HepG2 (cell line): ENCODE measurements around the gene CCNI2. TPM values are rescaled to one million over a fixed set of nuclear protein-coding genes. Genes with fewer than 3 reads are reported as not detected.

Experiments
- ATAC-seq: fragments of 200-7000 bp; cut with Tn5 transposase; 3 replicates; pipeline ENCODE4 v1.9.1; 2020; ENCODE audit warnings: mild to moderate bottlenecking, moderate library complexity
- BruUV-seq: library from RNA; stranded (reverse); fragments of 400-500 nt; replicated peaks from 2 replicates; lab custom pipeline; 2021; lab: Mats Ljungman, UMichigan
- CTCF ChIA-PET: fragments of 300-600 bp; formaldehyde crosslinking; extraction: SDS; loops from one replicate; lab custom pipeline; 2021; ENCODE audit warnings: low total read pairs, inconsistent platforms, low intra/inter-chr PET ratio; lab: Yijun Ruan, JAX
- POLR2A ChIA-PET: fragments of 350-600 bp; sonication (Branson Sonifier 250); formaldehyde crosslinking; loops from one replicate; lab custom pipeline; 2020; ENCODE audit warnings: antibody characterized with exemption, inconsistent platforms; lab: Yijun Ruan, JAX
- DNase-seq: peaks from one replicate; pipeline ENCODE4 v3.0.0-alpha.2; 2015; ENCODE audit warnings: low spot score
- FAIRE-seq: peaks from 3 replicates; lab custom pipeline; 2011; peaks lifted over from hg19 to GRCh38; lab: Jason Lieb, UNC
- H2AFZ ChIP-seq: one replicate; pipeline ENCODE4 v1.6.1; 2011; ENCODE audit warnings: low read length, inconsistent platforms
- H3K27ac ChIP-seq: fragments of 300-600 bp; 3 replicates; pipeline ENCODE4 v1.8.0; 2011; ENCODE audit warnings: mixed run types, mild to moderate bottlenecking, mixed read lengths, low read length, inconsistent platforms; ENCODE audit not compliant: insufficient read depth; ENCODE audit errors: extremely low read length
- H3K27me3 ChIP-seq, 2 experiments: fragments of 200-600 bp in 1 of 2; 2 replicates in 1 of 2; 3 replicates in 1 of 2; pipeline versions ENCODE4 v1.6.0 to v1.8.0; 2011; ENCODE audit warnings: low read length in 2 of 2, mild to moderate bottlenecking in 2 of 2, moderate library complexity in 2 of 2, inconsistent platforms in 1 of 2; ENCODE audit not compliant: insufficient read depth in 2 of 2, control insufficient read depth in 1 of 2
- H3K36me3 ChIP-seq, 2 experiments: fragments of 200-600 bp in 1 of 2; replicated peaks in 1 of 2; 2 replicates in 1 of 2; 3 replicates in 1 of 2; pipeline versions ENCODE4 v1.5.1 to v1.8.0; 2011; ENCODE audit warnings: low read length in 2 of 2, inconsistent platforms in 1 of 2; ENCODE audit not compliant: insufficient read depth in 2 of 2, control insufficient read depth in 1 of 2
- H3K4me1 ChIP-seq: 2 replicates; pipeline ENCODE4 v1.5.1; 2012; ENCODE audit warnings: low read length, inconsistent platforms; ENCODE audit not compliant: insufficient read depth
- H3K4me2 ChIP-seq: 2 replicates; pipeline ENCODE4 v1.6.0; 2011; ENCODE audit warnings: low read depth, low read length, inconsistent platforms
- H3K4me3 ChIP-seq, 3 experiments: fragments of 200-600 bp in 1 of 3; sonication (generic), shearing (Covaris generic) in 1 of 3; replicated peaks in 1 of 3; 2 replicates each; pipeline ENCODE4 v1.5.1; 2011 to 2016; ENCODE audit warnings: low read length in 3 of 3, inconsistent platforms in 2 of 3, low read depth in 2 of 3, mild to moderate bottlenecking in 2 of 3, control low read depth in 1 of 3, mixed read lengths in 1 of 3; ENCODE audit not compliant: insufficient read depth in 1 of 3
- H3K79me2 ChIP-seq: one replicate; pipeline ENCODE4 v1.6.1; 2011; ENCODE audit warnings: low read length, inconsistent platforms; ENCODE audit not compliant: insufficient read depth
- H3K9ac ChIP-seq: 2 replicates; pipeline ENCODE4 v1.6.0; 2011; ENCODE audit warnings: mild to moderate bottlenecking, low read depth, low read length, inconsistent platforms; ENCODE audit not compliant: insufficient read depth
- H3K9me3 ChIP-seq: 2 replicates; pipeline ENCODE4 v1.5.1; 2012; ENCODE audit warnings: mild to moderate bottlenecking, low read length
- H4K20me1 ChIP-seq: 2 replicates; pipeline ENCODE4 v1.6.0; 2011; ENCODE audit warnings: inconsistent platforms, mild to moderate bottlenecking, low read length, moderate library complexity; ENCODE audit not compliant: insufficient read depth
- CREM ChIP-seq, 2 experiments: sonication (generic) in 1 of 2; formaldehyde crosslinking in 1 of 2; IDR thresholded peaks; 2 replicates each; pipeline versions ENCODE4 v1.4.0 to v1.6.1; 2016 to 2020; ENCODE audit warnings: antibody characterized with exemption in 1 of 2, mild to moderate bottlenecking in 1 of 2, missing genetic modification reagents in 1 of 2
- HOXA3 ChIP-seq: sonication (generic); formaldehyde crosslinking; IDR thresholded peaks from 2 replicates; pipeline ENCODE4 v1.5.0; 2020; ENCODE audit warnings: missing genetic modification reagents
- JARID2 ChIP-seq: sonication (generic); formaldehyde crosslinking; IDR thresholded peaks from 2 replicates; pipeline ENCODE4 v1.8.1; 2023; ENCODE audit warnings: missing genetic modification reagents, inconsistent platforms; ENCODE audit not compliant: insufficient replicate concordance
- KDM5B ChIP-seq: sonication (generic); formaldehyde crosslinking; IDR thresholded peaks from 2 replicates; pipeline ENCODE4 v1.4.0; 2020; ENCODE audit warnings: missing genetic modification reagents, mild to moderate bottlenecking, borderline replicate concordance
- NR2F1 ChIP-seq, 2 experiments: fragments of 450-650 bp in 1 of 2; formaldehyde crosslinking in 1 of 2; IDR thresholded peaks; 2 replicates each; pipeline versions ENCODE4 v1.5.0 to v1.6.1; 2016 to 2020; ENCODE audit warnings: mild to moderate bottlenecking in 1 of 2, missing compliant biosample characterization in 1 of 2, missing genetic modification reagents in 1 of 2, moderate library complexity in 1 of 2
- RELA ChIP-seq: sonication (generic); formaldehyde crosslinking; IDR thresholded peaks from 2 replicates; pipeline ENCODE4 v1.4.0; 2020; ENCODE audit warnings: missing genetic modification reagents
- SP140L ChIP-seq: sonication (generic); formaldehyde crosslinking; IDR thresholded peaks from 2 replicates; pipeline ENCODE4 v1.4.0; 2020; ENCODE audit warnings: missing genetic modification reagents, borderline replicate concordance
- STAG1 ChIP-seq: sonication (generic); formaldehyde crosslinking; IDR thresholded peaks from 2 replicates; pipeline ENCODE4 v1.4.0; 2020; ENCODE audit warnings: missing genetic modification reagents
- ZNF605 ChIP-seq: sonication (generic); formaldehyde crosslinking; IDR thresholded peaks from 2 replicates; pipeline ENCODE4 v1.8.0; 2022; ENCODE audit warnings: mild to moderate bottlenecking, missing genetic modification reagents
- ZNF660 ChIP-seq: sonication (generic); formaldehyde crosslinking; IDR thresholded peaks from 2 replicates; pipeline ENCODE4 v1.5.1; 2020; ENCODE audit warnings: mild to moderate bottlenecking, low read depth, missing genetic modification reagents, borderline replicate concordance
- ZNF776 ChIP-seq: sonication (generic); formaldehyde crosslinking; IDR thresholded peaks from 2 replicates; pipeline ENCODE4 v1.4.0; 2020; ENCODE audit warnings: mild to moderate bottlenecking, missing genetic modification reagents
- whole genome bisulfite sequencing: methylation state at CpG from one replicate; pipeline ENCODE4 v1.1.6; 2017; ENCODE audit warnings: low lambda C conversion rate; 5-methylcytosine and 5-hydroxymethylcytosine counted together
- in situ Hi-C: cut with HindIII; loops from 2 replicates; pipeline ENCODE4 v1.10.0; 2017; ENCODE audit warnings: low pct_unique_long_range_greater_than_20kb; ENCODE audit not compliant: extremely low pct_ligation_motif_present
- intact Hi-C: fragments of 100-400 bp; cut with micrococcal nuclease; formaldehyde crosslinking; loops from one replicate; pipeline ENCODE4 v1.10.0; 2022; ENCODE audit not compliant: unreplicated experiment
- polyA plus RNA-seq, 8 experiments: library from polyadenylated mRNA; depleted of rRNA in 3 of 8; stranded (reverse) in 7 of 8; unstranded in 1 of 8; fragments of >200 nt; fragmentation: Illumina TruSeq in 4 of 8; extraction: Trizol in 4 of 8; gene quantifications; 2 replicates each; pipeline versions ENCODE4 v1.2.1 to v1.2.3, GENCODE V29; 2011 to 2016; ENCODE audit warnings: low read depth in 4 of 8, missing spikeins in 1 of 8, mixed read lengths in 1 of 8; ENCODE audit not compliant: insufficient read depth in 1 of 8
- total RNA-seq, 5 experiments: library from RNA; depleted of rRNA; stranded (reverse); fragments of >200 nt; fragmentation: Illumina TruSeq; extraction: Trizol; gene quantifications; 2 replicates each; pipeline ENCODE4 v1.2.3, GENCODE V29; 2016; ENCODE audit warnings: low read depth in 1 of 5
- TF ChIP-seq, protein P1 (sequence below): sonication (generic); formaldehyde crosslinking; IDR thresholded peaks from 2 replicates; pipeline ENCODE4 v1.5.0; 2020; ENCODE audit warnings: mild to moderate bottlenecking, missing genetic modification reagents, borderline replicate concordance
- TF ChIP-seq, protein P2 (sequence below): sonication (generic); formaldehyde crosslinking; IDR thresholded peaks from 2 replicates; pipeline ENCODE4 v1.4.0; 2020; ENCODE audit warnings: mild to moderate bottlenecking, low read depth, missing genetic modification reagents

The CCNI2 gene
- total and polyA plus RNA-seq, 2 of the 13 experiments (the other 11 are each of a cell fraction or from before 2014, with no cell fraction given), result not detected

DNA sequence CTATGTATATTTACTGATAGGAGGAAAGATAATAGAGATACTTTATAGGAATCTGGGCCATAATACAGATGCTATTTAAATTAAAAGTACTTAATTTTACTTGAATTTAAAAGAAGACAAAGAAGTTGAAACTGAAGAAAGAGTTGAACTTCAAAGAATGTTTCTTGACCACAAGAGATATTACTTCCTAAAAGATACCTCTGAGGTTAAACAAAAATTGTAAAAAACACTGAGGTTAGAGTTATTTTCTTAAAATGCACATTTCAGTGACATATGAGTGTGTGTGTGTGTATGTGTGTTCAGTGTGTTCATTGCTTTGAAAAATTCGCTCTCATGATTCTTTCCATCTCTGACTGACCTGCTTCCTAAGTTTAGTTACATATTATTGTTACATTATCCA lies 33.4 kb downstream of the CCNI2 start (continued):
- TF ChIP-seq, protein P1, sequence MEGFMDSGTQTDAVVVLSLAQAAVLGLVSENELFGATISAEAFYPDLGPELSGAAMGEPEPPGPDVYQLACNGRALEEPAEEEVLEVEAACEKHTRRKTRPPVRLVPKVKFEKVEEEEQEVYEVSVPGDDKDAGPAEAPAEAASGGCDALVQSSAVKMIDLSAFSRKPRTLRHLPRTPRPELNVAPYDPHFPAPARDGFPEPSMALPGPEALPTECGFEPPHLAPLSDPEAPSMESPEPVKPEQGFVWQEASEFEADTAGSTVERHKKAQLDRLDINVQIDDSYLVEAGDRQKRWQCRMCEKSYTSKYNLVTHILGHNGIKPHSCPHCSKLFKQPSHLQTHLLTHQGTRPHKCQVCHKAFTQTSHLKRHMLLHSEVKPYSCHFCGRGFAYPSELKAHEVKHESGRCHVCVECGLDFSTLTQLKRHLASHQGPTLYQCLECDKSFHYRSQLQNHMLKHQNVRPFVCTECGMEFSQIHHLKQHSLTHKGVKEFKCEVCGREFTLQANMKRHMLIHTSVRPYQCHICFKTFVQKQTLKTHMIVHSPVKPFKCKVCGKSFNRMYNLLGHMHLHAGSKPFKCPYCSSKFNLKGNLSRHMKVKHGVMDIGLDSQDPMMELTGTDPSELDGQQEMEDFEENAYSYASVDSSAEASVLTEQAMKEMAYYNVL (CRISPR knock-in tag), result no peak
- TF ChIP-seq JARID2 (CRISPR knock-in tag) (no peak), STAG1 (CRISPR knock-in tag) (no peak), ZNF776 (CRISPR knock-in tag) (no peak), NR2F1 (CRISPR knock-in tag; IDR thresholded peaks at IDR 0.05) (no peak), ZNF605 (CRISPR knock-in tag) (no peak), CREM (IDR thresholded peaks at IDR 0.05) (no peak), CREM (CRISPR knock-in tag; IDR thresholded peaks at IDR 0.05) (no peak)
- TF ChIP-seq, all 625 proteins: peak for 0

DNA sequence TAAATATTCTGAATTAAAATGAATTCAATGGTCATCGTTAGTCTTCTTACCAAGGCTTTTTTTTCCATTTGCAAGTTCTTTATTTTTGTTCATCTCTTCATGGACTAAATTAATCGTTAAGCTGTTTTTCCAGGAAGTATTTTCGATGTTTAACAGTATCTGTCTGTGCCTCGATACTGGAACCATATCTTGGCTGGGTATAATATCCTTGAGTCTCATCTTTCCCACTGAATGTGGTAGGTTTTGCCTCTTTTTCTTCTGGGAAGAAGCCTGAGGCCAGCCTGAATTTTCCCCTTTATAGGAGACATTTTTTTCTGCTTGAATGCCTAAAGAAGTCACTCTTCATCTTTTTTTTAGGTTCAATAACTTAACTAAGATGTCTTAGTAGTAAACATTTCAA lies 33.8 kb downstream of the CCNI2 start:
- no peaks in the 10 kb centered on the region for H3K36me3 ChIP-seq
- intact Hi-C loops, result no loop called here
- no peaks in the 10 kb centered on the region for H4K20me1 ChIP-seq
- TF ChIP-seq ZNF660, result no peak
- TF ChIP-seq, protein P2, sequence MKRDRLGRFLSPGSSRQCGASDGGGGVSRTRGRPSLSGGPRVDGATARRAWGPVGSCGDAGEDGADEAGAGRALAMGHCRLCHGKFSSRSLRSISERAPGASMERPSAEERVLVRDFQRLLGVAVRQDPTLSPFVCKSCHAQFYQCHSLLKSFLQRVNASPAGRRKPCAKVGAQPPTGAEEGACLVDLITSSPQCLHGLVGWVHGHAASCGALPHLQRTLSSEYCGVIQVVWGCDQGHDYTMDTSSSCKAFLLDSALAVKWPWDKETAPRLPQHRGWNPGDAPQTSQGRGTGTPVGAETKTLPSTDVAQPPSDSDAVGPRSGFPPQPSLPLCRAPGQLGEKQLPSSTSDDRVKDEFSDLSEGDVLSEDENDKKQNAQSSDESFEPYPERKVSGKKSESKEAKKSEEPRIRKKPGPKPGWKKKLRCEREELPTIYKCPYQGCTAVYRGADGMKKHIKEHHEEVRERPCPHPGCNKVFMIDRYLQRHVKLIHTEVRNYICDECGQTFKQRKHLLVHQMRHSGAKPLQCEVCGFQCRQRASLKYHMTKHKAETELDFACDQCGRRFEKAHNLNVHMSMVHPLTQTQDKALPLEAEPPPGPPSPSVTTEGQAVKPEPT (CRISPR knock-in tag), result no peak
- TF ChIP-seq HOXA3 (CRISPR knock-in tag), result no peak
- no peak for TF ChIP-seq KDM5B
- no peak for TF ChIP-seq RELA
- no peak for TF ChIP-seq SP140L (CRISPR knock-in tag)
- no peak overlapping the region for H3K4me2 ChIP-seq
- no peak overlapping the region for H2AFZ ChIP-seq
- H3K27me3 ChIP-seq, result no peaks in the 10 kb centered on the region
- ChIA-PET POLR2A (no interaction called here), CTCF (no interaction called here)
- H3K9ac ChIP-seq, result no peak overlapping the region
- H3K4me3 ChIP-seq, result no peak overlapping the region
- no peak for DNase-seq
- H3K27ac ChIP-seq, result no peak overlapping the region
- in situ Hi-C loops, result no loop called here
- WGBS, result 95% methylated on average over 4 of the region's 4 CpGs
- no peak for FAIRE-seq
- no peaks in the 10 kb centered on the region for H3K9me3 ChIP-seq
- no peak for ATAC-seq
- H3K79me2 ChIP-seq, result peaks cover 5% of the 10 kb centered on the region
- peaks cover 11% of the 10 kb centered on the region for H3K4me1 ChIP-seq
- BruUV-seq, result no TSS peak
